ENCODE results near the gene LHX5.

GRCh38 chr12:113473942-113474341 is 2.3 kb upstream of the LHX5 start:
- TF ChIP-seq POLR2A (IDR thresholded peaks at IDR 0.05) = no peak
- TF ChIP-seq CTCF (IDR thresholded peaks at IDR 0.05) = no peak

Data from transverse colon (tissue), 3 donors.